ENCODE data around the gene IGF1R. TPM values are rescaled to one million over a fixed set of nuclear protein-coding genes. Genes with fewer than 3 reads are reported as not detected.

IGF1R gene
- total RNA-seq, 1 donor from 2014 or later, result 97.7 TPM

- H3K36me3 ChIP-seq, result peaks cover 0 to 23% of the 10 kb centered on the region in 2 donors
- intact Hi-C loops (cut with DNase I), result no loop called here
- TF ChIP-seq POLR2A (IDR thresholded peaks at IDR 0.05) (no peak), POLR2AphosphoS5 (IDR thresholded peaks at IDR 0.05; ENCODE audit: insufficient read depth in 1 of 2, low read depth in 1 of 2) (no peak), CTCF (IDR thresholded peaks at IDR 0.05) (no peak)
- H3K4me3 ChIP-seq, result no peak overlapping the region
- DNase-seq (ENCODE audit: extremely low spot score in 2 of 2), result peak in 1 of 2 donors; percentile 84
- peak overlapping the region; percentile 33 for H3K27ac ChIP-seq
- peaks cover 53% of the 10 kb centered on the region for H3K4me1 ChIP-seq
- no peaks in the 10 kb centered on the region for H3K27me3 ChIP-seq
- no peaks in the 10 kb centered on the region for H3K9me3 ChIP-seq
Measured at GRCh38 chr15:98905963-98906711, 257.8 kb downstream of the IGF1R start.

- Histone ChIP-seq H3K4me1 (peaks cover 48% of the 10 kb centered on the region), H3K4me3 (no peak overlapping the region), H3K27ac (peak overlapping the region; percentile 0), H3K27me3 (no peaks in the 10 kb centered on the region), H3K9me3 (no peaks in the 10 kb centered on the region), H3K36me3 (peaks cover 0 to 28% of the 10 kb centered on the region in 2 donors)
- intact Hi-C loops (cut with DNase I), result no loop called here
- TF ChIP-seq POLR2AphosphoS5 (IDR thresholded peaks at IDR 0.05; ENCODE audit: insufficient read depth in 1 of 2, low read depth in 1 of 2) (no peak), POLR2A (IDR thresholded peaks at IDR 0.05) (no peak), CTCF (IDR thresholded peaks at IDR 0.05) (no peak)
- DNase-seq (ENCODE audit: extremely low spot score in 2 of 2), result no peak
Measured at GRCh38 chr15:98906712-98907083, 258.4 kb downstream of the IGF1R start.

- Histone ChIP-seq H3K27ac (no peak overlapping the region), H3K9me3 (no peaks in the 10 kb centered on the region), H3K4me1 (peaks cover 36% of the 10 kb centered on the region), H3K4me3 (no peak overlapping the region), H3K27me3 (no peaks in the 10 kb centered on the region), H3K36me3 (peaks cover 0 to 39% of the 10 kb centered on the region in 2 donors)
- TF ChIP-seq CTCF (IDR thresholded peaks at IDR 0.05), result no peak
- TF ChIP-seq POLR2AphosphoS5 (IDR thresholded peaks at IDR 0.05; ENCODE audit: insufficient read depth in 1 of 2, low read depth in 1 of 2), result no peak
- TF ChIP-seq POLR2A (IDR thresholded peaks at IDR 0.05), result no peak
- intact Hi-C loops (cut with DNase I), result no loop called here
- no peak for DNase-seq (ENCODE audit: extremely low spot score in 2 of 2)
Measured at GRCh38 chr15:98907927-98908471, 259.7 kb downstream of the IGF1R start.

GRCh38 chr15:98909968-98910885, 261.9 kb downstream of the IGF1R start:
- no peak for TF ChIP-seq POLR2A (IDR thresholded peaks at IDR 0.05)
- no peak for TF ChIP-seq POLR2AphosphoS5 (IDR thresholded peaks at IDR 0.05; ENCODE audit: insufficient read depth in 1 of 2, low read depth in 1 of 2)
- no peak for TF ChIP-seq CTCF (IDR thresholded peaks at IDR 0.05)
- peaks cover 0 to 47% of the 10 kb centered on the region in 2 donors for H3K36me3 ChIP-seq
- DNase-seq (ENCODE audit: extremely low spot score in 2 of 2), result no peak
- intact Hi-C loops (cut with DNase I), result no loop called here
- no peaks in the 10 kb centered on the region for H3K27me3 ChIP-seq
- peaks cover 32% of the 10 kb centered on the region for H3K4me1 ChIP-seq
- H3K9me3 ChIP-seq, result no peaks in the 10 kb centered on the region
- H3K4me3 ChIP-seq, result no peak overlapping the region
- no peak overlapping the region for H3K27ac ChIP-seq
